HG03196 (cell line): Measurements from ENCODE around the gene MAP3K21.

Source experiments
- ATAC-seq: cut with Tn5 transposase; IDR thresholded peaks from one replicate; pipeline ENCODE4 v1.9.1; 2021; ENCODE audit not compliant: unreplicated experiment

Gene MAP3K21

GRCh38 chr1:233432916-233433315 is 105.4 kb downstream of the MAP3K21 start:
- ATAC-seq: no peak

- ATAC-seq: no peak
Measured at GRCh38 chr1:233433436-233434210, 106.1 kb downstream of the MAP3K21 start.
